ENCODE measurements around the gene ZNRD2.

DNA sequence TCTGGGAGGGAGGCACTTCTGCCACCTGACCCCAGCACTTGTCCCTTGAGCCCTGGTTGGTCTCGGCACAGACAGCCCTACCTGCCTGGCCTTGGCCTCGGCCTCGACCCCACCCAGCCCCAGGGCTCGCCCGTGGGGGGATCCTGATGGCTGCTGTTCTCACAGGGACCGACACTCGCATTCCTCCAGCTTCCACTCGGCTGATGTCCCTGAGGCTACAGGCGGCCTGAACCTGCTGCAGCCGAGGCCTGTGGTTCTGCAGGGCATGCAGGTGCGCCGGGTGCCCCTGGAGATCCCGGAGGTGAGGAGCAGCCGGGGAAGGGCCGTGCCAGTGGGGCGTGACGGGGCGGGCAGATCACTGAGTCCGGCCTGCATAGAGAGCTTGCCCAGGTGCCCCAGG is 50.4 kb downstream of the ZNRD2 start:
- TF ChIP-seq, protein P1, sequence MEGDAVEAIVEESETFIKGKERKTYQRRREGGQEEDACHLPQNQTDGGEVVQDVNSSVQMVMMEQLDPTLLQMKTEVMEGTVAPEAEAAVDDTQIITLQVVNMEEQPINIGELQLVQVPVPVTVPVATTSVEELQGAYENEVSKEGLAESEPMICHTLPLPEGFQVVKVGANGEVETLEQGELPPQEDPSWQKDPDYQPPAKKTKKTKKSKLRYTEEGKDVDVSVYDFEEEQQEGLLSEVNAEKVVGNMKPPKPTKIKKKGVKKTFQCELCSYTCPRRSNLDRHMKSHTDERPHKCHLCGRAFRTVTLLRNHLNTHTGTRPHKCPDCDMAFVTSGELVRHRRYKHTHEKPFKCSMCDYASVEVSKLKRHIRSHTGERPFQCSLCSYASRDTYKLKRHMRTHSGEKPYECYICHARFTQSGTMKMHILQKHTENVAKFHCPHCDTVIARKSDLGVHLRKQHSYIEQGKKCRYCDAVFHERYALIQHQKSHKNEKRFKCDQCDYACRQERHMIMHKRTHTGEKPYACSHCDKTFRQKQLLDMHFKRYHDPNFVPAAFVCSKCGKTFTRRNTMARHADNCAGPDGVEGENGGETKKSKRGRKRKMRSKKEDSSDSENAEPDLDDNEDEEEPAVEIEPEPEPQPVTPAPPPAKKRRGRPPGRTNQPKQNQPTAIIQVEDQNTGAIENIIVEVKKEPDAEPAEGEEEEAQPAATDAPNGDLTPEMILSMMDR (IDR thresholded peaks at IDR 0.05; ENCODE audit: insufficient read depth, low read depth, low read length), result no peak
- TF ChIP-seq EZH2 (IDR thresholded peaks at IDR 0.05; ENCODE audit: insufficient read depth, low read length), result no peak

Data from astrocyte (in vitro differentiated cells and primary cell).